PC-3 (cell line): ENCODE results near the gene ATP13A4.

Experiments used
- EZH2 ChIP-seq: fragments of 300-600 bp; sonication (generic); IDR thresholded peaks from one replicate; pipeline ENCODE4 v1.6.1; 2017; ENCODE audit warnings: antibody characterized with exemption, mild to moderate bottlenecking, low read length; ENCODE audit not compliant: unreplicated experiment
- TF ChIP-seq, protein P1 (sequence below): fragments of 300-600 bp; sonication (generic); conservative IDR thresholded peaks from 2 replicates; pipeline ENCODE4 v1.5.1; 2017; ENCODE audit warnings: antibody characterized with exemption, low read depth, mild to moderate bottlenecking, low read length

DNA sequence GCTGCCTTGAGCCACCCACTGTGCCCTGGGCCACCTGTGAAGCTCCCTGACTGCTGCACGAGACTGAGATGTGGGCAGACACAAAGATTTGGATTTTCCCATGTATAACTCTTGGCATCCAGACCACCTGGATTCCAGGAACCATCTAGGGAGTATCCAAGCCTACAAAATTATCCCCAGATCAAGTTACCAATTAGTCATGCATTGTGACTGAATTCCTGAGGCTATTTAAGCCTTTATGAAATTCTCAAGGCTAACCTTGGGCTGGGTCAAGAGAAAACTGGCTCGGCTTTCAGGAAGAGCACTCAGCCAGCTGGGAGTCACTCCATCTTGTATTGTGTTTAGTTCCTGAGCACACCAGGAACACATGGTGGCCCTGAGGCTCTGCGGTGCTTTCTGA, 162.8 kb downstream of the ATP13A4 start:
- TF ChIP-seq, protein P1, sequence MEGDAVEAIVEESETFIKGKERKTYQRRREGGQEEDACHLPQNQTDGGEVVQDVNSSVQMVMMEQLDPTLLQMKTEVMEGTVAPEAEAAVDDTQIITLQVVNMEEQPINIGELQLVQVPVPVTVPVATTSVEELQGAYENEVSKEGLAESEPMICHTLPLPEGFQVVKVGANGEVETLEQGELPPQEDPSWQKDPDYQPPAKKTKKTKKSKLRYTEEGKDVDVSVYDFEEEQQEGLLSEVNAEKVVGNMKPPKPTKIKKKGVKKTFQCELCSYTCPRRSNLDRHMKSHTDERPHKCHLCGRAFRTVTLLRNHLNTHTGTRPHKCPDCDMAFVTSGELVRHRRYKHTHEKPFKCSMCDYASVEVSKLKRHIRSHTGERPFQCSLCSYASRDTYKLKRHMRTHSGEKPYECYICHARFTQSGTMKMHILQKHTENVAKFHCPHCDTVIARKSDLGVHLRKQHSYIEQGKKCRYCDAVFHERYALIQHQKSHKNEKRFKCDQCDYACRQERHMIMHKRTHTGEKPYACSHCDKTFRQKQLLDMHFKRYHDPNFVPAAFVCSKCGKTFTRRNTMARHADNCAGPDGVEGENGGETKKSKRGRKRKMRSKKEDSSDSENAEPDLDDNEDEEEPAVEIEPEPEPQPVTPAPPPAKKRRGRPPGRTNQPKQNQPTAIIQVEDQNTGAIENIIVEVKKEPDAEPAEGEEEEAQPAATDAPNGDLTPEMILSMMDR: no peak
- TF ChIP-seq EZH2: no peak
